ENCODE data around the gene SYNGR4.

SYNGR4 gene

GRCh38 chr19:48398375-48399235 is 34.4 kb downstream of the SYNGR4 start:
- FAIRE-seq (peak; percentile 99), DNase-seq (ENCODE audit: insufficient read length, low spot score) (peak; percentile 85)
- TF ChIP-seq PAX5 (IDR thresholded peaks at IDR 0.05; ENCODE audit: insufficient read depth, low read length, severe bottlenecking) (no peak), POLR2AphosphoS5 (IDR thresholded peaks at IDR 0.05; ENCODE audit: low read depth, low read length) (peak; percentile 35; the same call in 1 of the 2 replicates), TAF1 (IDR thresholded peaks at IDR 0.05; ENCODE audit: low read depth, low read length) (0 out of 2 replicates have a peak, but pooled peaks have one; percentile 19)

GRCh38 chr19:48400018-48400742 is 36.0 kb downstream of the SYNGR4 start:
- TF ChIP-seq SPI1 (IDR thresholded peaks at IDR 0.05; ENCODE audit: low read depth, low read length) (no peak), PAX5 (IDR thresholded peaks at IDR 0.05; ENCODE audit: insufficient read depth, low read length, severe bottlenecking) (no peak), POLR2A (IDR thresholded peaks at IDR 0.05; ENCODE audit: low read depth, low read length) (no peak), TAF1 (IDR thresholded peaks at IDR 0.05; ENCODE audit: low read depth, low read length) (no peak), POLR2AphosphoS5 (IDR thresholded peaks at IDR 0.05; ENCODE audit: low read depth, low read length) (no peak), POU2F2 (IDR thresholded peaks at IDR 0.05; ENCODE audit: low read depth, low read length) (no peak)
- DNase-seq (ENCODE audit: insufficient read length, low spot score) (no peak), FAIRE-seq (no peak)

GRCh38 chr19:48401287-48401686 is 37.1 kb downstream of the SYNGR4 start:
- no peak for FAIRE-seq

GRCh38 chr19:48403606-48404005 is 39.4 kb downstream of the SYNGR4 start:
- TF ChIP-seq POU2F2 (IDR thresholded peaks at IDR 0.05; ENCODE audit: low read depth, low read length) (0 out of 2 replicates have a peak, but pooled peaks have one; percentile 32), POLR2AphosphoS5 (IDR thresholded peaks at IDR 0.05; ENCODE audit: low read depth, low read length) (no peak), SPI1 (IDR thresholded peaks at IDR 0.05; ENCODE audit: low read depth, low read length) (no peak), PAX5 (IDR thresholded peaks at IDR 0.05; ENCODE audit: insufficient read depth, low read length, severe bottlenecking) (no peak), TAF1 (IDR thresholded peaks at IDR 0.05; ENCODE audit: low read depth, low read length) (no peak)
- FAIRE-seq (peak; percentile 90), DNase-seq (ENCODE audit: insufficient read length, low spot score) (peak; percentile 74)

More at GRCh38 chr19:48401287-48401686, 37.1 kb downstream of the SYNGR4 start:
- DNase-seq (ENCODE audit: insufficient read length, low spot score): no peak
- TF ChIP-seq TAF1 (IDR thresholded peaks at IDR 0.05; ENCODE audit: low read depth, low read length): no peak
- TF ChIP-seq PAX5 (IDR thresholded peaks at IDR 0.05; ENCODE audit: insufficient read depth, low read length, severe bottlenecking): no peak
- TF ChIP-seq POLR2A (IDR thresholded peaks at IDR 0.05; ENCODE audit: low read depth, low read length): no peak
- no peak for TF ChIP-seq POLR2AphosphoS5 (IDR thresholded peaks at IDR 0.05; ENCODE audit: low read depth, low read length)
- TF ChIP-seq POU2F2 (IDR thresholded peaks at IDR 0.05; ENCODE audit: low read depth, low read length): no peak
- no peak for TF ChIP-seq SPI1 (IDR thresholded peaks at IDR 0.05; ENCODE audit: low read depth, low read length)

GRCh38 chr19:48405010-48405659 is 41.0 kb downstream of the SYNGR4 start:
- TF ChIP-seq POLR2A (IDR thresholded peaks at IDR 0.05; ENCODE audit: low read depth, low read length) (no peak), TAF1 (IDR thresholded peaks at IDR 0.05; ENCODE audit: low read depth, low read length) (no peak), PAX5 (IDR thresholded peaks at IDR 0.05; ENCODE audit: insufficient read depth, low read length, severe bottlenecking) (no peak), SPI1 (IDR thresholded peaks at IDR 0.05; ENCODE audit: low read depth, low read length) (no peak), POU2F2 (IDR thresholded peaks at IDR 0.05; ENCODE audit: low read depth, low read length) (no peak), POLR2AphosphoS5 (IDR thresholded peaks at IDR 0.05; ENCODE audit: low read depth, low read length) (no peak)
- FAIRE-seq: no peak
- DNase-seq (ENCODE audit: insufficient read length, low spot score): no peak

- TF ChIP-seq SPI1 (IDR thresholded peaks at IDR 0.05; ENCODE audit: low read depth, low read length) (peak; percentile 95), POLR2A (IDR thresholded peaks at IDR 0.05; ENCODE audit: low read depth, low read length) (no peak)
- DNase-seq (ENCODE audit: insufficient read length, low spot score) (no peak), FAIRE-seq (peak; percentile 82)
These were observed 41.7 kb downstream of the SYNGR4 start for GRCh38 chr19:48405850-48406249.

GRCh38 chr19:48413879-48414587 is 49.9 kb downstream of the SYNGR4 start:
- DNase-seq (ENCODE audit: insufficient read length, low spot score) (no peak), FAIRE-seq (no peak)
- TF ChIP-seq POLR2A (IDR thresholded peaks at IDR 0.05; ENCODE audit: low read depth, low read length) (no peak), TAF1 (IDR thresholded peaks at IDR 0.05; ENCODE audit: low read depth, low read length) (no peak), POLR2AphosphoS5 (IDR thresholded peaks at IDR 0.05; ENCODE audit: low read depth, low read length) (no peak), POU2F2 (IDR thresholded peaks at IDR 0.05; ENCODE audit: low read depth, low read length) (no peak), PAX5 (IDR thresholded peaks at IDR 0.05; ENCODE audit: insufficient read depth, low read length, severe bottlenecking) (no peak), SPI1 (IDR thresholded peaks at IDR 0.05; ENCODE audit: low read depth, low read length) (no peak)

- TF ChIP-seq POLR2AphosphoS5 (IDR thresholded peaks at IDR 0.05; ENCODE audit: low read depth, low read length) (no peak), PAX5 (IDR thresholded peaks at IDR 0.05; ENCODE audit: insufficient read depth, low read length, severe bottlenecking) (no peak), POLR2A (IDR thresholded peaks at IDR 0.05; ENCODE audit: low read depth, low read length) (no peak), TAF1 (IDR thresholded peaks at IDR 0.05; ENCODE audit: low read depth, low read length) (no peak), SPI1 (IDR thresholded peaks at IDR 0.05; ENCODE audit: low read depth, low read length) (no peak), POU2F2 (IDR thresholded peaks at IDR 0.05; ENCODE audit: low read depth, low read length) (no peak)
- FAIRE-seq: no peak
- no peak for DNase-seq (ENCODE audit: insufficient read length, low spot score)
These were observed 51.2 kb downstream of the SYNGR4 start for GRCh38 chr19:48415395-48415794.

All from GM12891 (cell line).